Panc1 (cell line): Measurements from ENCODE around the gene KRT78. TPM values are rescaled to one million over a fixed set of nuclear protein-coding genes. Genes with fewer than 3 reads are reported as not detected.
A peak's percentile ranks its signal among the peaks of the same experiment; 100 is the strongest.

ENCODE experiments used
- ATAC-seq: fragments of 200-7000 bp; cut with Tn5 transposase; 2 replicates; pipeline ENCODE4 v1.9.1; 2020; ENCODE audit warnings: mild to moderate bottlenecking, moderate library complexity
- BruUV-seq: library from RNA; stranded (reverse); fragments of 400-500 nt; replicated peaks from 2 replicates; lab custom pipeline; 2021; lab: Mats Ljungman, UMichigan
- CTCF ChIA-PET: fragments of 300-600 bp; sonication (Branson Sonifier 250); formaldehyde crosslinking; loops from one replicate; lab custom pipeline; 2022; ENCODE audit warnings: antibody characterized with exemption; lab: Charles Lee
- POLR2A ChIA-PET: fragments of 300-600 bp; sonication (Branson Sonifier 250); formaldehyde crosslinking; loops from one replicate; lab custom pipeline; 2022; ENCODE audit warnings: antibody characterized with exemption; lab: Charles Lee
- DNase-seq: peaks from one replicate; pipeline ENCODE4 v3.0.0-alpha.2; 2010; ENCODE audit warnings: low read depth, low spot score
- H3K27ac ChIP-seq: 2 replicates; pipeline ENCODE4 v1.5.1; 2011; ENCODE audit warnings: mild to moderate bottlenecking, low read length, inconsistent platforms
- H3K27me3 ChIP-seq: fragments of 200-500 bp; sonication (Bioruptor generic); 2 replicates; pipeline ENCODE4 v1.6.0; 2014; ENCODE audit warnings: low read length, inconsistent platforms; ENCODE audit not compliant: control insufficient read depth, insufficient read depth
- H3K36me3 ChIP-seq: fragments of 200-500 bp; sonication (Bioruptor generic); 2 replicates; pipeline ENCODE4 v1.5.1; 2014; ENCODE audit warnings: inconsistent platforms, mild to moderate bottlenecking, low read length, moderate library complexity; ENCODE audit not compliant: control insufficient read depth, insufficient read depth
- H3K4me1 ChIP-seq: 2 replicates; pipeline ENCODE4 v1.5.1; 2011; ENCODE audit warnings: inconsistent platforms, mild to moderate bottlenecking, low read length, moderate library complexity; ENCODE audit not compliant: control insufficient read depth, insufficient read depth
- H3K4me3 ChIP-seq, 2 experiments: 2 replicates each; pipeline ENCODE4 v1.5.1; 2011 to 2012; ENCODE audit warnings: low read depth in 2 of 2, low read length in 2 of 2, mild to moderate bottlenecking in 2 of 2, inconsistent platforms in 1 of 2, moderate library complexity in 1 of 2
- H3K9me3 ChIP-seq: fragments of 200-500 bp; sonication (Bioruptor generic); 2 replicates; pipeline ENCODE4 v1.5.1; 2014; ENCODE audit warnings: low read depth, mild to moderate bottlenecking, inconsistent platforms, low read length, moderate library complexity; ENCODE audit not compliant: control insufficient read depth, insufficient read depth
- POLR2AphosphoS5 ChIP-seq: IDR thresholded peaks from 2 replicates; pipeline ENCODE4 v1.6.1; 2012; ENCODE audit warnings: mild to moderate bottlenecking, low read depth, low read length, moderate library complexity
- SIN3A ChIP-seq: IDR thresholded peaks from 2 replicates; pipeline ENCODE4 v1.6.1; 2012; ENCODE audit warnings: low read depth, mild to moderate bottlenecking, low read length, moderate library complexity, borderline replicate concordance; ENCODE audit not compliant: insufficient read depth
- TCF7L2 ChIP-seq: IDR thresholded peaks from 2 replicates; pipeline ENCODE4 v1.6.1; 2011; ENCODE audit warnings: mild to moderate bottlenecking, low read depth, low read length, inconsistent platforms
- in situ Hi-C: cut with HindIII; loops from 2 replicates; pipeline ENCODE4 v1.10.0; 2016; ENCODE audit warnings: low sequenced_read_pairs, low pct_unique_long_range_greater_than_20kb
- intact Hi-C: fragments of 100-400 bp; cut with micrococcal nuclease; formaldehyde crosslinking; loops from one replicate; pipeline ENCODE4 v1.10.0; 2022; ENCODE audit not compliant: unreplicated experiment
- total RNA-seq: library from RNA; stranded (reverse); gene quantifications from one replicate; pipeline ENCODE4 v1.2.1, GENCODE V29; 2021; ENCODE audit not compliant: unreplicated experiment
- TF ChIP-seq, protein P1 (sequence below): fragments of 450-650 bp; IDR thresholded peaks from 2 replicates; pipeline ENCODE4 v1.5.1; 2017; ENCODE audit warnings: mild to moderate bottlenecking
- TF ChIP-seq, protein P2 (sequence below), 2 experiments: IDR thresholded peaks; 2 replicates each; pipeline ENCODE4 v1.6.1; 2011 to 2012; ENCODE audit warnings: low read depth in 2 of 2, control low read depth in 1 of 2, low read length in 1 of 2, mild to moderate bottlenecking in 1 of 2, moderate library complexity in 1 of 2; ENCODE audit not compliant: insufficient read depth in 1 of 2

Gene KRT78
- total RNA-seq, 1 experiment from 2014 or later: not detected

GRCh38 chr12:52836042-52836466 is 12.7 kb downstream of the KRT78 start:
- POLR2A ChIA-PET: no interaction called here
- CTCF ChIA-PET: no interaction called here
- TF ChIP-seq, protein P1, sequence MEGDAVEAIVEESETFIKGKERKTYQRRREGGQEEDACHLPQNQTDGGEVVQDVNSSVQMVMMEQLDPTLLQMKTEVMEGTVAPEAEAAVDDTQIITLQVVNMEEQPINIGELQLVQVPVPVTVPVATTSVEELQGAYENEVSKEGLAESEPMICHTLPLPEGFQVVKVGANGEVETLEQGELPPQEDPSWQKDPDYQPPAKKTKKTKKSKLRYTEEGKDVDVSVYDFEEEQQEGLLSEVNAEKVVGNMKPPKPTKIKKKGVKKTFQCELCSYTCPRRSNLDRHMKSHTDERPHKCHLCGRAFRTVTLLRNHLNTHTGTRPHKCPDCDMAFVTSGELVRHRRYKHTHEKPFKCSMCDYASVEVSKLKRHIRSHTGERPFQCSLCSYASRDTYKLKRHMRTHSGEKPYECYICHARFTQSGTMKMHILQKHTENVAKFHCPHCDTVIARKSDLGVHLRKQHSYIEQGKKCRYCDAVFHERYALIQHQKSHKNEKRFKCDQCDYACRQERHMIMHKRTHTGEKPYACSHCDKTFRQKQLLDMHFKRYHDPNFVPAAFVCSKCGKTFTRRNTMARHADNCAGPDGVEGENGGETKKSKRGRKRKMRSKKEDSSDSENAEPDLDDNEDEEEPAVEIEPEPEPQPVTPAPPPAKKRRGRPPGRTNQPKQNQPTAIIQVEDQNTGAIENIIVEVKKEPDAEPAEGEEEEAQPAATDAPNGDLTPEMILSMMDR: no peak
- TF ChIP-seq TCF7L2 (no peak), POLR2AphosphoS5 (no peak), SIN3A (no peak)
- TF ChIP-seq, protein P2, sequence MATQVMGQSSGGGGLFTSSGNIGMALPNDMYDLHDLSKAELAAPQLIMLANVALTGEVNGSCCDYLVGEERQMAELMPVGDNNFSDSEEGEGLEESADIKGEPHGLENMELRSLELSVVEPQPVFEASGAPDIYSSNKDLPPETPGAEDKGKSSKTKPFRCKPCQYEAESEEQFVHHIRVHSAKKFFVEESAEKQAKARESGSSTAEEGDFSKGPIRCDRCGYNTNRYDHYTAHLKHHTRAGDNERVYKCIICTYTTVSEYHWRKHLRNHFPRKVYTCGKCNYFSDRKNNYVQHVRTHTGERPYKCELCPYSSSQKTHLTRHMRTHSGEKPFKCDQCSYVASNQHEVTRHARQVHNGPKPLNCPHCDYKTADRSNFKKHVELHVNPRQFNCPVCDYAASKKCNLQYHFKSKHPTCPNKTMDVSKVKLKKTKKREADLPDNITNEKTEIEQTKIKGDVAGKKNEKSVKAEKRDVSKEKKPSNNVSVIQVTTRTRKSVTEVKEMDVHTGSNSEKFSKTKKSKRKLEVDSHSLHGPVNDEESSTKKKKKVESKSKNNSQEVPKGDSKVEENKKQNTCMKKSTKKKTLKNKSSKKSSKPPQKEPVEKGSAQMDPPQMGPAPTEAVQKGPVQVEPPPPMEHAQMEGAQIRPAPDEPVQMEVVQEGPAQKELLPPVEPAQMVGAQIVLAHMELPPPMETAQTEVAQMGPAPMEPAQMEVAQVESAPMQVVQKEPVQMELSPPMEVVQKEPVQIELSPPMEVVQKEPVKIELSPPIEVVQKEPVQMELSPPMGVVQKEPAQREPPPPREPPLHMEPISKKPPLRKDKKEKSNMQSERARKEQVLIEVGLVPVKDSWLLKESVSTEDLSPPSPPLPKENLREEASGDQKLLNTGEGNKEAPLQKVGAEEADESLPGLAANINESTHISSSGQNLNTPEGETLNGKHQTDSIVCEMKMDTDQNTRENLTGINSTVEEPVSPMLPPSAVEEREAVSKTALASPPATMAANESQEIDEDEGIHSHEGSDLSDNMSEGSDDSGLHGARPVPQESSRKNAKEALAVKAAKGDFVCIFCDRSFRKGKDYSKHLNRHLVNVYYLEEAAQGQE (IDR thresholded peaks at IDR 0.05; ENCODE audit: insufficient read depth in 1 of 2, low read depth in 2 of 2, low read length in 1 of 2): no peak
- ATAC-seq (peak; percentile 59), DNase-seq (no peak)
- H3K36me3 ChIP-seq: no peaks in the 10 kb centered on the region
- in situ Hi-C loops (no loop called here), intact Hi-C loops (no loop called here)
- H3K4me1 ChIP-seq: peaks cover 3% of the 10 kb centered on the region; the same call in 1 of the 2 replicates
- no peak overlapping the region for H3K27ac ChIP-seq
- no TSS peak for BruUV-seq
- H3K27me3 ChIP-seq: no peaks in the 10 kb centered on the region
- no peaks in the 10 kb centered on the region for H3K9me3 ChIP-seq
- no peak overlapping the region for H3K4me3 ChIP-seq

GRCh38 chr12:52835271-52836041 is 13.3 kb downstream of the KRT78 start:
- CTCF ChIA-PET: no interaction called here
- no peak for ATAC-seq
- H3K4me1 ChIP-seq: peaks cover 3% of the 10 kb centered on the region; the same call in 1 of the 2 replicates
- intact Hi-C loops: no loop called here
- no peaks in the 10 kb centered on the region for H3K9me3 ChIP-seq
- in situ Hi-C loops: no loop called here
- H3K36me3 ChIP-seq: no peaks in the 10 kb centered on the region
- H3K27me3 ChIP-seq: no peaks in the 10 kb centered on the region
- no peak overlapping the region for H3K27ac ChIP-seq
- DNase-seq: no peak
- H3K4me3 ChIP-seq: no peak overlapping the region
- no TSS peak for BruUV-seq
- POLR2A ChIA-PET: no interaction called here
- TF ChIP-seq, protein P1: no peak
- no peak for TF ChIP-seq POLR2AphosphoS5
- TF ChIP-seq SIN3A: no peak
- TF ChIP-seq, protein P2 (IDR thresholded peaks at IDR 0.05; ENCODE audit: insufficient read depth in 1 of 2, low read depth in 2 of 2, low read length in 1 of 2): no peak
- no peak for TF ChIP-seq TCF7L2
